ENCODE measurements around the gene CREB3.

- TF ChIP-seq POLR2A (IDR thresholded peaks at IDR 0.05; ENCODE audit: low read depth, low read length) (no peak), TAF1 (IDR thresholded peaks at IDR 0.05; ENCODE audit: low read depth, low read length) (no peak)
These were observed 16.2 kb upstream of the CREB3 start for GRCh38 chr9:35716230-35716629.

All from GM12891 (cell line).